Glutamatergic neuron (in vitro differentiated cells): Measurements from ENCODE around the gene HRH2. TPM values are rescaled to one million over a fixed set of nuclear protein-coding genes. Genes with fewer than 3 reads are reported as not detected.

Source experiments
- DNase-seq: peaks from one replicate; pipeline ENCODE4 v3.0.0; 2022
- H3K27ac Mint-ChIP-seq: one replicate; pipeline ENCODE4 v1.8.0; 2020; ENCODE audit warnings: mild to moderate bottlenecking, mixed read lengths, inconsistent platforms; ENCODE audit not compliant: unreplicated experiment
- H3K27me3 Mint-ChIP-seq: one replicate; pipeline ENCODE4 v1.8.0; 2020; ENCODE audit warnings: mild to moderate bottlenecking, moderate library complexity, mixed read lengths, inconsistent platforms; ENCODE audit not compliant: unreplicated experiment
- H3K36me3 Mint-ChIP-seq: one replicate; pipeline ENCODE4 v1.8.0; 2020; ENCODE audit warnings: mild to moderate bottlenecking, mixed read lengths, inconsistent platforms; ENCODE audit not compliant: unreplicated experiment
- H3K4me1 Mint-ChIP-seq: one replicate; pipeline ENCODE4 v1.8.0; 2020; ENCODE audit warnings: mild to moderate bottlenecking, low read depth, mixed read lengths, inconsistent platforms; ENCODE audit not compliant: unreplicated experiment
- H3K4me3 Mint-ChIP-seq: one replicate; pipeline ENCODE4 v1.8.0; 2020; ENCODE audit warnings: mild to moderate bottlenecking, mixed read lengths, inconsistent platforms; ENCODE audit not compliant: unreplicated experiment
- H3K9me3 Mint-ChIP-seq: one replicate; pipeline ENCODE4 v1.8.0; 2020; ENCODE audit warnings: mild to moderate bottlenecking, moderate library complexity, mixed read lengths, inconsistent platforms; ENCODE audit not compliant: unreplicated experiment
- total RNA-seq: library from RNA; stranded (reverse); fragmentation: NEBNext Ultra II Directional; extraction: Animal tissue kit (Norgen Biotek cat#: 25700); gene quantifications from one replicate; pipeline ENCODE4 v1.2.1, GENCODE V29; 2021; ENCODE audit not compliant: unreplicated experiment
- TF ChIP-seq, protein P1 (sequence below): fragments of 200-600 bp; sonication (generic); IDR thresholded peaks from one replicate; pipeline ENCODE4 v1.5.0; 2021; ENCODE audit not compliant: partially characterized antibody, unreplicated experiment

HRH2 gene
- total RNA-seq, 1 donor from 2014 or later = not detected

DNA sequence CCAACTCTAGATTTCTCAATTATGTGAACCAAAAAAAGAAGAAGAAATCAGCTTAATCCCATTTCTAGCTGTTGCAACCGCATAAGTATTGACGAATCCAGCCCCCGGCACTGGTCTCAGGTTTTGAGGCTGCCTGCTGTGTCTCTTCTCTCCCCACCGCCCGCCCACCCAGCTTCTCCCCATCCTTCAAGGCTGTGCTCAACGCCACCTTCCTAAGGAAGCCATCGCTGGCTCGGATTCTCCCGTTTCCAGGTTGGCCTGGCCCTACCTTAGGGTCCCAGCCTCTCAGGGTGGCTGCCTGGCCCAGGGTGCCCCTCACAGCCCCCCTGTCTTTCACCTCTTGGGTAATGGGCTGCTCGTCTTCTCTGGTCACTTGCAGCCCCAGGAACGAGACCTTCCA lies 77.8 kb downstream of the HRH2 start:
- peaks cover 24% of the 10 kb centered on the region for H3K4me1 Mint-ChIP-seq
- no peaks in the 10 kb centered on the region for H3K36me3 Mint-ChIP-seq
- H3K4me3 Mint-ChIP-seq = no peak overlapping the region
- no peak overlapping the region for H3K27ac Mint-ChIP-seq
- H3K27me3 Mint-ChIP-seq = peaks cover 19% of the 10 kb centered on the region
- TF ChIP-seq, protein P1, sequence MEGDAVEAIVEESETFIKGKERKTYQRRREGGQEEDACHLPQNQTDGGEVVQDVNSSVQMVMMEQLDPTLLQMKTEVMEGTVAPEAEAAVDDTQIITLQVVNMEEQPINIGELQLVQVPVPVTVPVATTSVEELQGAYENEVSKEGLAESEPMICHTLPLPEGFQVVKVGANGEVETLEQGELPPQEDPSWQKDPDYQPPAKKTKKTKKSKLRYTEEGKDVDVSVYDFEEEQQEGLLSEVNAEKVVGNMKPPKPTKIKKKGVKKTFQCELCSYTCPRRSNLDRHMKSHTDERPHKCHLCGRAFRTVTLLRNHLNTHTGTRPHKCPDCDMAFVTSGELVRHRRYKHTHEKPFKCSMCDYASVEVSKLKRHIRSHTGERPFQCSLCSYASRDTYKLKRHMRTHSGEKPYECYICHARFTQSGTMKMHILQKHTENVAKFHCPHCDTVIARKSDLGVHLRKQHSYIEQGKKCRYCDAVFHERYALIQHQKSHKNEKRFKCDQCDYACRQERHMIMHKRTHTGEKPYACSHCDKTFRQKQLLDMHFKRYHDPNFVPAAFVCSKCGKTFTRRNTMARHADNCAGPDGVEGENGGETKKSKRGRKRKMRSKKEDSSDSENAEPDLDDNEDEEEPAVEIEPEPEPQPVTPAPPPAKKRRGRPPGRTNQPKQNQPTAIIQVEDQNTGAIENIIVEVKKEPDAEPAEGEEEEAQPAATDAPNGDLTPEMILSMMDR = no peak
- no peak for DNase-seq
- peaks cover 9% of the 10 kb centered on the region for H3K9me3 Mint-ChIP-seq

DNA sequence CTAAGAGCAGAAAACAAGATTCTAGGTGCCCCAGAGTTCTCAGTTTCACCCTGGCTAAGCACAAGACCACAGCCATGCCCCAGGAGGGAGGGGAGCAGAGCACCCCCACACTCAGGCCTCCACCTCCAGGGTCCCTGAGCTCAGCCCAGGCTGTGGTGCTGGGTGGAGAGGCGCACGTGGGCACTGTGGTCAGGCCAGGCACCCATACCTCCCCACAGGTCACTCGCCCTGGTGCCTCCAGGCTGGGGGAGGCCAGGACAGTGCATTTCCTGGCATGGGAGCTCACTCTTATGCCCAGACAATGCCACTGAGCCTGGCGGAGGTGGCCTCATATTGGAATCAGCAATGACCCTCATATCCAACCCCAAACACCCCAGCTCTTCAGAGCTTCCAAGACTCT lies 78.8 kb downstream of the HRH2 start:
- Mint-ChIP-seq H3K27me3 (peaks cover 21% of the 10 kb centered on the region), H3K4me3 (no peak overlapping the region), H3K27ac (no peak overlapping the region), H3K9me3 (peaks cover 7% of the 10 kb centered on the region), H3K4me1 (peaks cover 22% of the 10 kb centered on the region), H3K36me3 (no peaks in the 10 kb centered on the region)
- DNase-seq = no peak
- TF ChIP-seq, protein P1 = no peak

DNA sequence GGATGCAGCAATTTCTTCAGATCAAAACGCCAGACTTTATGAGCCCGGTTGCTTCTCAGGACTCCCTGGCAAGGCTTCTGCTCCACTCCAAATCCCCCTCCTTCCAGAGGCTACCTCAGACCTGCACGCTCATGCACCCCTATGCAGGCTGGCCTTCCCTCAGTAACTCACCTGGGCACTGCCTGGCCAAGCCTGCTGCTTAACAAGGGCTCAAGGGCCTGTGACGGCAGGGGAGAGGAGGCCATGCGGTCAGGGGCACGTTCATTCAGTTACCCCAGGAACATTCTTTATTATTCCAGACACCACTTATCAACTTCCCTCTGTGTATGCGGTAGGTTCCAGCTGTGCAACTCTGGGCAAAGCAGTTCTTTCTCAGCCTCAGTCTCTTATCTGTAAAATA lies 79.6 kb downstream of the HRH2 start:
- DNase-seq = no peak
- peaks cover 17% of the 10 kb centered on the region for H3K4me1 Mint-ChIP-seq
- H3K27me3 Mint-ChIP-seq = peaks cover 22% of the 10 kb centered on the region
- H3K27ac Mint-ChIP-seq = no peak overlapping the region
- TF ChIP-seq, protein P1 = no peak
- H3K4me3 Mint-ChIP-seq = no peak overlapping the region
- no peaks in the 10 kb centered on the region for H3K36me3 Mint-ChIP-seq
- peaks cover 7% of the 10 kb centered on the region for H3K9me3 Mint-ChIP-seq

GRCh38 chr5:175738126-175738525 lies 80.3 kb downstream of the HRH2 start:
- TF ChIP-seq, protein P1 = no peak
- H3K9me3 Mint-ChIP-seq = peaks cover 4% of the 10 kb centered on the region
- H3K27me3 Mint-ChIP-seq = peaks cover 21% of the 10 kb centered on the region
- H3K4me3 Mint-ChIP-seq = no peak overlapping the region
- no peaks in the 10 kb centered on the region for H3K36me3 Mint-ChIP-seq
- H3K4me1 Mint-ChIP-seq = peaks cover 13% of the 10 kb centered on the region
- H3K27ac Mint-ChIP-seq = no peak overlapping the region
- DNase-seq = no peak

GRCh38 chr5:175738602-175739133 lies 80.8 kb downstream of the HRH2 start:
- Mint-ChIP-seq H3K27me3 (peaks cover 17% of the 10 kb centered on the region), H3K4me3 (no peak overlapping the region), H3K4me1 (peaks cover 13% of the 10 kb centered on the region), H3K27ac (no peak overlapping the region), H3K9me3 (peaks cover 2% of the 10 kb centered on the region), H3K36me3 (no peaks in the 10 kb centered on the region)
- TF ChIP-seq, protein P1 = no peak
- no peak for DNase-seq
